Heart left ventricle (tissue), 16 donors: ENCODE measurements around the gene C14orf180. TPM values are rescaled to one million over a fixed set of nuclear protein-coding genes. Genes with fewer than 3 reads are reported as not detected.

Experiments
- ATAC-seq, 4 donors: fragments of 200-7000 bp; cut with Tn5 transposase; one replicate each; pipeline ENCODE4 v1.9.1; 2020 to 2022; ENCODE audit warnings: moderate library complexity in 4 of 4, mild to moderate bottlenecking in 3 of 4, moderate number of reproducible peaks in 1 of 4
- DNase-seq, 5 donors: peaks; one replicate each; pipeline ENCODE4 v3.0.0-alpha.2; 2020
- H3K27ac ChIP-seq, 12 donors: fragments of 200-600 bp; sonication (generic) in 4 of 12; one replicate each; pipeline versions ENCODE4 v1.5.0 to v1.8.0; 2016 to 2022; ENCODE audit warnings: mild to moderate bottlenecking in 2 of 12
- H3K27me3 ChIP-seq, 9 donors: fragments of 200-600 bp; sonication (generic) in 2 of 9; one replicate each; pipeline versions ENCODE4 v1.5.1 to v1.8.0; 2016 to 2022; ENCODE audit warnings: mild to moderate bottlenecking in 3 of 9
- H3K36me3 ChIP-seq, 9 donors: fragments of 200-600 bp; sonication (generic) in 2 of 9; one replicate each; pipeline versions ENCODE4 v1.5.0 to v1.8.0; 2018 to 2022; ENCODE audit warnings: mild to moderate bottlenecking in 2 of 9
- H3K4me1 ChIP-seq, 12 donors: fragments of 200-600 bp; sonication (generic) in 4 of 12; one replicate each; pipeline versions ENCODE4 v1.5.0 to v1.8.0; 2016 to 2022; ENCODE audit warnings: mild to moderate bottlenecking in 3 of 12
- H3K4me3 ChIP-seq, 12 donors: fragments of 200-600 bp; sonication (generic) in 4 of 12; one replicate each; pipeline versions ENCODE4 v1.5.0 to v1.8.0; 2017 to 2022; ENCODE audit warnings: mild to moderate bottlenecking in 9 of 12, moderate library complexity in 4 of 12
- H3K9me3 ChIP-seq, 12 donors: fragments of 200-600 bp; sonication (generic) in 4 of 12; one replicate each; pipeline versions ENCODE4 v1.5.0 to v1.8.0; 2016 to 2022; ENCODE audit warnings: mild to moderate bottlenecking in 1 of 12
- CTCF ChIP-seq, 12 donors: fragments of 200-600 bp; sonication (generic) in 4 of 12; IDR thresholded peaks; one replicate each; pipeline versions ENCODE4 v1.5.0 to v1.8.0; 2018 to 2022; ENCODE audit warnings: antibody characterized with exemption in 12 of 12, mild to moderate bottlenecking in 5 of 12
- POLR2A ChIP-seq, 2 donors: fragments of 450-650 bp; IDR thresholded peaks; one replicate each; pipeline ENCODE4 v1.6.1; 2017; ENCODE audit warnings: antibody characterized with exemption in 2 of 2, mild to moderate bottlenecking in 2 of 2, moderate library complexity in 2 of 2
- WGBS, 4 donors: extraction: QIAGEN DNeasy Blood & Tissue Kit in 2 of 4; methylation state at CpG; one replicate each; pipeline versions ENCODE4 v1.1.5 to v1.1.7; 2013 to 2018; 5-methylcytosine and 5-hydroxymethylcytosine counted together
- intact Hi-C, 10 donors: fragments of 100-400 bp; cut with DNase I; formaldehyde crosslinking; loops; one replicate each; pipeline versions ENCODE4 v1.11.1 to v1.14.2; 2022
- polyA plus RNA-seq, 2 donors: library from polyadenylated mRNA; stranded (reverse); fragments of 200-250 nt; gene quantifications; one replicate each; pipeline ENCODE4 v1.2.3, GENCODE V29; 2013
- total RNA-seq, 9 donors: library from RNA; depleted of rRNA in 2 of 9; stranded (reverse); fragments of >200 nt in 2 of 9; fragmentation: NEBNext Ultra II Directional in 3 of 9; extraction: Animal tissue kit (Norgen Biotek cat#: 25700) in 3 of 9; gene quantifications; one replicate each; pipeline versions ENCODE4 v1.1.0 to v1.2.4, GENCODE V29; 2016 to 2023
- donor health status: ischemic (EF 13 %, LVEDD 7.1; RV severe dilation, severe dysfunction).
- donor health status: healthy with polysubstance abuse.
- donor health status: DM: no; HTN: yes; CAD: no.
- donor health status: DM: no; HTN: no; CAD: no.
- donor health status: ischemic (EF 25% LVEDD 6.9; RV normal size, moderate dysfunction).
- donor health status: ischemic (EF 25% LVEDD 5.7; RV mildly dilated, moderate dysfunction).
- donor health status: healthy.
- donor health status: DM: yes; HTN: yes; CAD: no.
- donor health status: ischemic (EF 35%, LVEDD 5.7; RV mildly dilated, moderate dysfunction).
- donor health status: nonischemic (EF 11% LVEDD 7.7; RV severe dilation, severe dysfunction).
- donor health status: DM: yes; HTN: yes; CAD: no.
- donor health status: PGD.
- donor health status: ischemic (EF 29% LVEDD 5.4; RV normal size, mild dysfunction).
- donor health status: nonischemic (EF 23%, LVEDD 6.1; RV moderate dilation, normal function).

Gene C14orf180
- total and polyA plus RNA-seq, 11 donors = 11.1 to 170 (median 75.3) TPM

GRCh38 chr14:104584557-104584956 lies 5.0 kb downstream of the C14orf180 start:
- no peak for TF ChIP-seq CTCF (IDR thresholded peaks at IDR 0.05)
- no peak overlapping the region for H3K4me3 ChIP-seq
- peaks cover 0 to 71% (median 34%) of the 10 kb centered on the region in 12 donors for H3K4me1 ChIP-seq
- no peaks in the 10 kb centered on the region for H3K9me3 ChIP-seq
- DNase-seq (no peak), ATAC-seq (no peak)
- peak overlapping the region; percentile 42 to 94 (median 76) for H3K27ac ChIP-seq
- peaks cover 0 to 19% (median 0%) of the 10 kb centered on the region in 9 donors for H3K36me3 ChIP-seq
- intact Hi-C loops = loop anchor here in 4 of 10 donors (10.0 kb wide), 3 partner anchors 130 to 1030 kb away; partner anchors contain the start of gene ADSS1 (in 2 of the 4)
- 50 to 74% (median 57%) methylated on average over 7 to 10 of the region's 10 CpGs for WGBS, 4 donors
- peaks cover 0 to 6% (median 0%) of the 10 kb centered on the region in 9 donors for H3K27me3 ChIP-seq

GRCh38 chr14:104585966-104586697 lies 6.6 kb downstream of the C14orf180 start:
- no peak for TF ChIP-seq POLR2A (IDR thresholded peaks at IDR 0.05)
- no peak for TF ChIP-seq CTCF (IDR thresholded peaks at IDR 0.05)
- Histone ChIP-seq H3K4me3 (no peak overlapping the region), H3K27me3 (peaks cover 0 to 6% (median 0%) of the 10 kb centered on the region in 9 donors), H3K27ac (peak overlapping the region; percentile 52 to 94 (median 78)), H3K36me3 (peaks cover 0 to 19% (median 0%) of the 10 kb centered on the region in 9 donors), H3K9me3 (no peaks in the 10 kb centered on the region), H3K4me1 (peaks cover 0 to 64% (median 34%) of the 10 kb centered on the region in 12 donors)
- DNase-seq (peak in 4 of 5 donors; percentile 57 to 89 (median 73)), ATAC-seq (peak; percentile 22 to 55 (median 32))
- WGBS, 4 donors = 37 to 43% (median 40%) methylated on average over 24 of the region's 24 CpGs
- intact Hi-C loops = loop anchor here in 4 of 10 donors (10.0 kb wide), 3 partner anchors 129 to 1031 kb away; partner anchors contain the start of gene ADSS1 (in 2 of the 4)

GRCh38 chr14:104586832-104587620 lies 7.5 kb downstream of the C14orf180 start:
- H3K4me1 ChIP-seq = peaks cover 0 to 60% (median 34%) of the 10 kb centered on the region in 12 donors
- peak overlapping the region; percentile 52 to 94 (median 78) for H3K27ac ChIP-seq
- WGBS, 4 donors = 47 to 86% (median 56%) methylated on average over 7 to 19 of the region's 19 CpGs

More at GRCh38 chr14:104586832-104587620, 7.5 kb downstream of the C14orf180 start:
- no peak overlapping the region for H3K4me3 ChIP-seq
- no peaks in the 10 kb centered on the region for H3K9me3 ChIP-seq
- peaks cover 0 to 19% (median 0%) of the 10 kb centered on the region in 9 donors for H3K36me3 ChIP-seq
- intact Hi-C loops = loop anchor here in 4 of 10 donors (10.0 kb wide), 3 partner anchors 128 to 1032 kb away; partner anchors contain the start of gene ADSS1 (in 2 of the 4)
- DNase-seq (peak; percentile 80 to 91 (median 84)), ATAC-seq (peak; percentile 49 to 68 (median 58))
- no peak for TF ChIP-seq POLR2A (IDR thresholded peaks at IDR 0.05)
- no peak for TF ChIP-seq CTCF (IDR thresholded peaks at IDR 0.05)
- peaks cover 0 to 6% (median 0%) of the 10 kb centered on the region in 9 donors for H3K27me3 ChIP-seq
